GM18505 (cell line): Measurements from ENCODE around the gene MTERF2.
"Not testable (repeated sequence)": the region's sequence is repeated elsewhere in the genome, so short reads cannot be mapped to it uniquely, and the experiment has no call there.

Experiments used
- ATAC-seq: cut with Tn5 transposase; IDR thresholded peaks from one replicate; pipeline ENCODE4 v1.9.1; 2021; ENCODE audit not compliant: unreplicated experiment
- POLR2A ChIP-seq: IDR thresholded peaks from 4 replicates; pipeline ENCODE4 v1.6.1; 2011; ENCODE audit warnings: borderline replicate concordance; ENCODE audit not compliant: insufficient read depth, insufficient read length; ENCODE audit errors: extremely low read depth

The MTERF2 gene

DNA sequence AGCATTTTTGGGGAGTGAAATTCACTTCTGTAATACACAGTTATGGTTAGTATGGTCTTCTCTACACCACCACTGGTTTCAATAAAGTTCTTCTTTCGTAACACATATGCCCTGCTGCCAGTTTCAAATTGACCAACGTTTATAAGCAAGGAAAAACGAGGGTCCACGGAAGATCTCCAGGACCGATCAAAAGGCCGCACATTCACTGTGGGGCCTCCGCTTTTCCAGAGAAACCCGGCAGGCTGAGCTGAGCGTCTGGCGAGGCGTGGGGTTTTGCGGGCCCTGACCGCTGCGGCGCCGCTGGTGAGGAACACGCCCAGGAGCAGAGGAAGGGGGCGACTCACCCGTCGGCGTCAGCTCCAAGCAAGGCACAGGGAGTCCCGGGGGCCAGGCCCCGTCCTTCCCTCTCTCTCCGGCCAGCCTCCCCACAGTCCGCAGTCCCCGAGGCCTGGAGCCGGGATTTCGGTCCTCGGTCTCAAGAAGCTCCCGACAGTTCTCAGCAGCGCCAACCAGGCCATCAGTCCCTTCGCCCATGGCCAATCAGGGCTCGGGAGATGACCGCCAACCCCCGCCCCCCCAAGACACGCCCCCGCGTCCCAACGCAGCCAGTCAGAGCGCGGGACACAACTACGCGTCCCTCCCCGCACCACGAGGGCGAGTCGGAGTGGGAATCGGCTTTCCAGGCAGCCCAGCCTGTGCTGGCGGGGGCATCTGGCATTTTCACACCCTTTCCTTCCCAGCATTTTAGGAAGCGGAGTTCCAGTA, at the start of gene MTERF2:
MTERF2 (minus strand) TSS at position 522 of the 765 bp plus-strand sequence. CDS start 8,432 bp downstream, outside the sequence.
- peak; percentile 93 for ATAC-seq
- TF ChIP-seq POLR2A, result peak; percentile 63

DNA sequence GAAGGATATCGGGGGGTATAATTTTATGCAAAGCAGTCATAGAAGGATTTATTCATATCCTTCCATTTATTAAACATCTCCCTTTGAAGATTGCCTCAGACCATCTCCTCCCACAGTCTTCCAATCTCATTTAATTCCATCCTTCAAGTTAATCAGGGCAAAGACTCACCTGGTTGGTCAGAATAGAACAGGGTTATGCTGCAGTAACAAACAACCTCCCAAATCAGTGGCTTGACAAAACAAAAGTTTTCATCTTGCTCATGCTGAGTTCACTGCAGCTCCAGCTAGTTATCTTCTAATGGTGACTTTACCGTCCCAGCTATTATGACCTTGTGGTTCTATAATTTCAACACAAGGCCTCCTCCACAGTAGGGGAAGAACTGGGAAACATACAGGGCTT, 48.8 kb upstream of the MTERF2 start:
- TF ChIP-seq POLR2A, result no peak
- ATAC-seq, result no peak

DNA sequence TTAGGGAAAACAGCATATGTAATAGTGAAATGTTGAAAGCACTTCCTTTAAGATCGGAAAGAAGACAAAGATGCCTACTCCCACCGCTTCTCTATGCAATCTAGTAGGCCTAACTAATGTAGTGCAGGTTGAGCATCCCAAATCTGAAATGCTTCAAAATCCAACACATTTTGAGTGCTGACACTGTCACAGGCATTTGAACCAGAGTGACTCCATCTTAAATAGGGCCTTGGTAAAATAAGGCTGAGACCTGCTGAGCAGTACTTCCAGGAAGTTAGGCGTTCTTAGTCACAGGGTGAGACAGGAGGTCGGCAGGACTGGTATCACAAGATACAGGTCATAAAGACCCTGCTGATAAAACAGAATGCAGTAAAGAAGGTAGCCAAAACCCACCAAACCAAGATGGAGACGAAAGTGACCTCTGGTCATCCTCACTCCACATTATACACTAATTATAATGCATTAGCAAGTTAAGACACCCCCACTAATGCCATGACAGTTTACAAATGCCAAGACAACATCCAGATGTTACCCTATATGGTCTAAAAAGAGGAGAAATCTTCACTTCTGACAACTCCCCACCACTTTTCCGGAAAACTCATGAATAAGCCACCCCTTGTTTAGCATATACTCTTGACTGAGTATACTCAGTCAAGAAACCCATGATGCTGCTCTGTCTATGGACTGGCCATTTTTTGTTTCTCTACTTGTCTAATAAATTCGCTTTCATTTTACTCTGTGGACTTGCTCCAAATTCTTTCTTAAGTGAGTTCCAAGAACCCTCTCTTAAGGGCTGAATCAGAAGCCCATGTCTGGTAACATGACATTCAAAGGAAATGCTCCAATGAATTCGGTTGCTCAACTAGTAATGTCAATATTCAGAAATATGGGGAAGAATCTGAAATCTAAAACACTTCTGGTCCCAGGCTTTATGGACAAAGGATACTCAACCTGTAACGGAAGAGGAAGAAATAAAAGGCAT, 47.1 kb upstream of the MTERF2 start:
- ATAC-seq, result no peak
- no peak for TF ChIP-seq POLR2A

DNA sequence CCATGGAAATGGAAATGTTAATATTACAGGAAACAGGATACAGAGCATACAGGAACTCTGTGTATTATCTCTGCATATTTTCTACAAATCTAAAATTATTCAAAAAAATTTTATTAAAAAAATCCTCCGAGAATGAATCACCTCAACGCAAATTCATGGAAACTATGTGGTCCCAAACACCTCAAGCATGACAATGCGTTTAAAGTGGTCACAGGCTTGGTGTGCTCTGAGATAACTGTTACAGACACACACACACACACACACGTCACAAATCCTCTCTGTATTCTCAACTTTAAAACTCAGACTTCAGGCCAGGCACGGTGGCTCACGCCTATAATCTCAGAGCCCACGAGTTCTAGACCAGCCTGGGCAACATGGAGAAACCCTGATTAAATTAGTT, 45.3 kb upstream of the MTERF2 start:
- no peak for ATAC-seq
- no peak for TF ChIP-seq POLR2A

DNA sequence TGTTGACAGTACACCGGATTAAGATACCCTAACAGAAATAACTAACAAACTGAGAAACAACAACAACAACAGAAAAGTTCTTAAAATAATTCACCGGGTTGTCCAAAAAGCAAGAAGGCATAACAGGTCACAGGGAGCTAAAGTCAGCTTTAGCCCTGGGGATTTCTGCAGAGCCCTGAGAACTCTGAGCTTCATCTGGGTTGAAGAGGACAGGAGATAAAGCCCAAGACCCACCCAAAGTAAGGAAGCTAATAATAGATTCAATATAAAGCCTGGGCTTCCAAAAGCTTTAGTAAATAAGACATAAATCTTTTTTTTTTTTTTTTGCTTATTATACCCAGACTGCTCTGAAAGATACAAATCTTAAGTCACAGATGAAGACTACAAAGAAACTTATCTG, 44.1 kb upstream of the MTERF2 start:
- TF ChIP-seq POLR2A, result no peak
- ATAC-seq, result no peak

DNA sequence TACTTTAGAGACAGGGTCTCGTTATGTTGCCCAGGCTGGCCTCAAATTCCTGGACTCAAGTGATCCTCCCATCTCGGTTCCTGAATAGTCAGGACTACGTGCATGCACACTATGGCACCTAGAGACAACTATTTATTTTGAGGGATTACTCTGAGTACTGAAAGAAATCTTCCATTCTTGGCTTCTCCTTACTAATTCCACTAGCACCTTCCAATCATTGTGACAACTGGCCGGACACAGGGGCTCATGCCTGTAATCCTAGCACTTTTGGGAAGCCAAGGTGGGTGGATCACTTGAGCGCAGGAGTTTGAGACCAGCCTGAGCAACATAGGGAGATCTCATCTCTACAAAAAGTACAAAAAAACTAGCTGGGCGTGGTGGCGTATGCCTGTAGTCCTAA, 42.1 kb upstream of the MTERF2 start:
- TF ChIP-seq POLR2A, result no peak
- no peak for ATAC-seq

- no peak for TF ChIP-seq POLR2A
- ATAC-seq, result no peak
Measured at GRCh38 chr12:107027636-107028053, 40.7 kb upstream of the MTERF2 start.

DNA sequence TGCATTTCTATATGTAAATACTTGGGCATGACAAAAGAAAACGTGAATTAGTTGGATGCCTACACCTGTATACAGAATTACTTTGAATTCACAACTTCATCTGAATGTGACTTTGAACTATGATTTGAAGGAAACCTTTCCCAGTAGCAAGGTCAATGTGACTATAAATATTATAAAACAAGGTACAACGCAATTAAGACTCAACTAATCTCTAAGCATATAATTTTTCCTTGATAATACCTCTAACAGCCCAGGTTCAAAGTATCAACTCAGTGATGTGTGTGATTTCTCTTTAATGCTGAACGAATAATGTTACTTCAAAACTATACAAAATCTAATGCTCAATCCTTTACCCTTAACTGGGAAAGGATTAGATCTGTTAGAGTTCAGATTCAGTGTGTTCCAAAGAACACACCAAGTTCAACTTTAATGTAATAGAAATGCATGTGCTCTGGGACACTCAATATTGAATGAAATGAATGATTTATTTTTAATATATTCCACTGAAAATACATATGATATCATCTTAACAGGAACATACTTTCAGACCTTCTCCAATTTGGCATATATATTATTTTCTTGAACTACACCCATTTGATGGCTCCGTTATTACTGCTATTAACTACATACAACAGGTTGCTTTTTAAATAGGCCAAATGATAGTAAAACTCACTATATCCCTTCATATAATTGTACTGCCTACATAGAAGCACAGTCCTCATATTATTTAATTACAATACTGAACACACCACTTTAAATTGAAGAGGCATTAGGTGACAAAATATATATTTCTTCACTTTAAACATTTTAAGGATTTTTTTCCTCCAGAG, 40.1 kb upstream of the MTERF2 start:
- TF ChIP-seq POLR2A, result no peak
- ATAC-seq, result no peak

GRCh38 chr12:107026356-107026755, 39.4 kb upstream of the MTERF2 start:
- ATAC-seq, result not testable (repeated sequence)

- no peak for ATAC-seq
- no peak for TF ChIP-seq POLR2A
Measured at GRCh38 chr12:107025671-107026070, 38.7 kb upstream of the MTERF2 start.

DNA sequence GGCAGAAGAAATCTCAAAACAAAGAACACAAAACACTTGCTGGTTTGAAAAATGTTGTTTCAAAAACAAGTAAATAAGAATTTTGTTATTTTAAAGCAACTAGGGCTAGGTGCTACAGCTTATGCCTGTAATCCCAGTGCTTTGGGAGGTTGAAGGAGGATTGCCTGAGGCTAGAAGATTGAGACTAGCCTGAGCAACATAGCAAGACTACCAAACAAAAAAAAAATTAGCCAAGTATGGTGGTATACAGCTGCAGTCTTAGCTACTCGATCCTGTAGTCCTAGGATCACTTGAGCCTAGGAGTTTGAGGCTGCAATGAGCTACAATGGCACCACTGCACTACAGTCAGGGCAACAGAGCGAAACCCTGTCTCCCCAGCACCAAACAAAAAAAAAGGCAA, 32.6 kb upstream of the MTERF2 start:
- no peak for TF ChIP-seq POLR2A
- ATAC-seq, result no peak

DNA sequence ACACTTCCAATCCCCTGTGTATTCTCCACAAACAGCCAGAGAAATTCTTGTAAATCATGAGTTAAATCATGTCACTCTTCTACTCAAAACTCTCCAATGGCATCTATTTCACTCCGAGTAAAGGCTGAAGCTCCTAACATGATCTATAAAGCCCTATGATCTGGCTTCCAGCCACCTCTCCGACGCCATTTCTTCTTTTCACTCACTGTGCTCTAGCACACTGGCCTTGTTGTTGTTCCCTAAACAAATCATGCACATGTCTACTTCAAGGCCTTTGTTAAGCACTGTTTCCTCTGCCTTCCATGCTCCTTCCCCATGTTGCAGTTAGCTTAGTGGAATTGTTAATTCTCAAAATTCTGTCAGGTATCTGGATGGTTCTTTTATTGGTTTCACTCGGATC, 30.1 kb upstream of the MTERF2 start:
- no peak for TF ChIP-seq POLR2A
- ATAC-seq, result no peak

GRCh38 chr12:107014055-107014454, 27.1 kb upstream of the MTERF2 start:
- TF ChIP-seq POLR2A, result no peak
- ATAC-seq, result no peak
